ENCODE results near the gene PLA2G3. TPM values are rescaled to one million over a fixed set of nuclear protein-coding genes. Genes with fewer than 3 reads are reported as not detected.
"Not testable (repeated sequence)": the region's sequence is repeated elsewhere in the genome, so short reads cannot be mapped to it uniquely, and the experiment has no call there.

Gene PLA2G3
- total RNA-seq, 6 donors from 2014 or later = 0.79 to 8.1 (median 5.5) TPM

- Histone ChIP-seq H3K27me3 (no peaks in the 10 kb centered on the region), H3K9me3 (no peaks in the 10 kb centered on the region), H3K36me3 (no peaks in the 10 kb centered on the region), H3K4me3 (no peak overlapping the region), H3K4me1 (peaks cover 6 to 11% (median 10%) of the 10 kb centered on the region in 4 donors), H3K27ac (no peak overlapping the region)
- 79 to 85% methylated on average over 3 of the region's 3 CpGs for WGBS, 2 donors
- ATAC-seq (ENCODE audit: low FRiP score in 2 of 2) (no peak), DNase-seq (no peak)
- no peak for TF ChIP-seq EP300 (IDR thresholded peaks at IDR 0.05)
- TF ChIP-seq POLR2AphosphoS5 (IDR thresholded peaks at IDR 0.05) = no peak
- no peak for TF ChIP-seq CTCF (IDR thresholded peaks at IDR 0.05)
- TF ChIP-seq POLR2A (IDR thresholded peaks at IDR 0.05) = no peak
These were observed 22.1 kb downstream of the PLA2G3 start for GRCh38 chr22:31118046-31118820.

GRCh38 chr22:31112547-31113091 lies 27.7 kb downstream of the PLA2G3 start:
- WGBS, 2 donors = 94 to 95% methylated on average over 7 of the region's 7 CpGs
- not testable (repeated sequence) for ATAC-seq (ENCODE audit: low FRiP score in 2 of 2); H3K9me3 ChIP-seq

GRCh38 chr22:31107894-31108218 lies 32.5 kb downstream of the PLA2G3 start:
- WGBS, 2 donors = 0 to 1% methylated on average over 5 of the region's 5 CpGs
- peak in 1 of 2 donors; percentile 11 for ATAC-seq (ENCODE audit: low FRiP score in 2 of 2)
- H3K4me3 ChIP-seq = peak overlapping the region in 3 of 4 donors; percentile 56 to 76 (median 67)

More at GRCh38 chr22:31112547-31113091, 27.7 kb downstream of the PLA2G3 start:
- not testable (repeated sequence) for H3K36me3 ChIP-seq, H3K27me3 ChIP-seq, DNase-seq, H3K4me1 ChIP-seq, H3K27ac ChIP-seq, H3K4me3 ChIP-seq

GRCh38 chr22:31107178-31107893 lies 33.0 kb downstream of the PLA2G3 start, which contains the start of gene SELENOM:
Gene SELENOM (minus strand): TSS chr22:31107568. CDS start chr22:31107505, 63 bp downstream.
- Histone ChIP-seq H3K9me3 (no peaks in the 10 kb centered on the region), H3K36me3 (peaks cover 0 to 14% (median 7%) of the 10 kb centered on the region in 4 donors), H3K27ac (peak within 1 kb of the TSS; percentile 86 to 96 (median 92)), H3K4me3 (peak within 1 kb of the TSS; percentile 32 to 76 (median 62)), H3K4me1 (peaks cover 15 to 22% (median 20%) of the 10 kb centered on the region in 4 donors), H3K27me3 (no peaks in the 10 kb centered on the region)
- WGBS, 2 donors = 5 to 10% methylated on average over 15 to 36 of the region's 67 CpGs
- ATAC-seq (ENCODE audit: low FRiP score in 2 of 2) (peak; percentile 96 to 97), DNase-seq (peak; percentile 98)
- TF ChIP-seq CTCF (IDR thresholded peaks at IDR 0.05) = peak; percentile 90 to 95 (median 94)
- peak in 3 of 4 donors; percentile 12 to 76 (median 62) for TF ChIP-seq POLR2A (IDR thresholded peaks at IDR 0.05)
- TF ChIP-seq POLR2AphosphoS5 (IDR thresholded peaks at IDR 0.05) = peak; percentile 36 to 81
- TF ChIP-seq EP300 (IDR thresholded peaks at IDR 0.05) = no peak

More at GRCh38 chr22:31107894-31108218, 32.5 kb downstream of the PLA2G3 start:
- H3K4me1 ChIP-seq = peaks cover 15 to 22% (median 20%) of the 10 kb centered on the region in 4 donors
- no peaks in the 10 kb centered on the region for H3K27me3 ChIP-seq
- no peak for DNase-seq
- peak overlapping the region; percentile 1 to 96 (median 90) for H3K27ac ChIP-seq
- TF ChIP-seq POLR2AphosphoS5 (IDR thresholded peaks at IDR 0.05) (no peak), EP300 (IDR thresholded peaks at IDR 0.05) (no peak), POLR2A (IDR thresholded peaks at IDR 0.05) (no peak), CTCF (IDR thresholded peaks at IDR 0.05) (no peak)
- peaks cover 0 to 13% (median 7%) of the 10 kb centered on the region in 4 donors for H3K36me3 ChIP-seq
- H3K9me3 ChIP-seq = no peaks in the 10 kb centered on the region

GRCh38 chr22:31106731-31107177 lies 33.6 kb downstream of the PLA2G3 start:
- TF ChIP-seq CTCF (IDR thresholded peaks at IDR 0.05) (no peak), POLR2A (IDR thresholded peaks at IDR 0.05) (no peak), POLR2AphosphoS5 (IDR thresholded peaks at IDR 0.05) (no peak), EP300 (IDR thresholded peaks at IDR 0.05) (no peak)
- Histone ChIP-seq H3K9me3 (no peaks in the 10 kb centered on the region), H3K27ac (peak overlapping the region; percentile 86 to 96 (median 92)), H3K4me1 (peaks cover 15 to 22% (median 20%) of the 10 kb centered on the region in 4 donors), H3K4me3 (peak overlapping the region; percentile 32 to 76 (median 62)), H3K27me3 (no peaks in the 10 kb centered on the region), H3K36me3 (peaks cover 0 to 20% (median 7%) of the 10 kb centered on the region in 4 donors)
- peak in 1 of 2 donors; percentile 47 for ATAC-seq (ENCODE audit: low FRiP score in 2 of 2)
- 61 to 66% methylated on average over 14 of the region's 14 CpGs for WGBS, 2 donors
- no peak for DNase-seq
